DMS 273 (cell line): ENCODE measurements around the gene SELENOM.

Experiments used
- DNase-seq: peaks from one replicate; lab custom pipeline; 2025; ENCODE audit not compliant: unreplicated experiment; lab: John Stamatoyannopoulos, UW

Gene SELENOM

GRCh38 chr22:31107178-31107893 is at the start of gene SELENOM:
Gene SELENOM (minus strand): TSS chr22:31107568. CDS start chr22:31107505, 63 bp downstream.
- peak; percentile 98 for DNase-seq

DNA sequence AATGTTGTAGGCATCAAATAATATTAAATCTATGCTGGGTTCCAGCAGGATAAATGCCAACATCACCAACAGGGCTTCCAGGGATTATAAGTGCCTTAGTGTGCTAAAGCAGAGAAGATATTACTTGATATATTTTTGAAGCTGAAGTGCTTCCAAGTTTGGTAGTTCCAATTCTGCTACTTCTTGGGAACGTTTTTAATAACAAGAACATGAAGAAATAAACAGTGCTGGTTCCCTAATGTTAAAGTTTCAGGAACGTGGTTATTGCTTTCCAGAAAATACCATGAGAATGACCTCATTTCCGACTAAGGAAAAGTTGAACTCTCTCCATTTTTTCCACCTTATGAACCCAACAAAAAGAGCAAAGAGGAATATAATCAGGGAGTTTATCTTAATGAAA is 48.1 kb upstream of the SELENOM start:
- no peak for DNase-seq

- DNase-seq = no peak
Measured at GRCh38 chr22:31154975-31155374, 47.6 kb upstream of the SELENOM start.

- DNase-seq = no peak
Measured at GRCh38 chr22:31153357-31153756, 46.0 kb upstream of the SELENOM start.

DNA sequence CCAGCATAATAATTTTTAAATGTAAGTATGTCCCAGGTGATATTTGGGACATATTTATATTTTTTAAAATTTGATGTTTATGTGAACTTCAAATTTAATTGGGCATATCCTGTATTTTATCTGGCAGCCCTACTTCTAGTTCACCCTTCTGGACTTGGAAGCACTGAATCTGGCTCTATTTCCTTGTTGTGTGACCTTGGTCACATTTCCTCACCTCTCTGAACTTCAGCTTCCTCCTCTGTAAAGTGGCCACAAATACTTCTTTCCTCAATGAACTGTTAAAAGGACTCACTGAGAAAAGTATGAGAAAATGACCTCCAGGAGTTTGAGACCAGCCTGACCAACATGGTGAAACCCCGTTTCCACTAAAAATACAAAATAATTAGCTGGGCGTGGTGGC is 44.5 kb upstream of the SELENOM start:
- DNase-seq = no peak

- DNase-seq = peak; percentile 7
Measured at GRCh38 chr22:31150615-31151014, 43.2 kb upstream of the SELENOM start.

- DNase-seq = peak; percentile 84
Measured at GRCh38 chr22:31148953-31149627, 41.7 kb upstream of the SELENOM start.

GRCh38 chr22:31148488-31148887 is 41.1 kb upstream of the SELENOM start:
- no peak for DNase-seq

GRCh38 chr22:31144223-31144622 is 36.9 kb upstream of the SELENOM start:
- no peak for DNase-seq

DNA sequence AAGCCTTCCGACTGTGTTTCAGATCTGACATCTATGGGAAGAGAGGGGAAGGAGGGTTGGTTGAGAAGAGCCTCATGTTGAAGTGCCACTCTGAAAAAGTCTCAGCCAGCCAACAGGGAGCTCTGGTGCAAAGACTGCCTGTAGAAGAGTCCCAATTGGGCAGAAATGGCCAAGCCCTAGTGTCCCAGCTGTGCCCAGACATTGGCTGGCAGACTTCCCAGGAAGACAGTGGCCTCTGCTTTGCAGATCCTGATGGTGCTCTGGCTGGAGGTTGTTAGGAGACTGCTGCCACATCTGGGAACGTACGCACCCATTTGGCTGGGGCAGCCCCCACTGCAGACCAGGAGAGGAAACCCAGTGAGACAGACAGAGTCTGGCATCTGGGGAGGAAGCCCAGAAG is 36.2 kb upstream of the SELENOM start:
- DNase-seq = peak; percentile 62

- no peak for DNase-seq
Measured at GRCh38 chr22:31143038-31143437, 35.7 kb upstream of the SELENOM start.

DNA sequence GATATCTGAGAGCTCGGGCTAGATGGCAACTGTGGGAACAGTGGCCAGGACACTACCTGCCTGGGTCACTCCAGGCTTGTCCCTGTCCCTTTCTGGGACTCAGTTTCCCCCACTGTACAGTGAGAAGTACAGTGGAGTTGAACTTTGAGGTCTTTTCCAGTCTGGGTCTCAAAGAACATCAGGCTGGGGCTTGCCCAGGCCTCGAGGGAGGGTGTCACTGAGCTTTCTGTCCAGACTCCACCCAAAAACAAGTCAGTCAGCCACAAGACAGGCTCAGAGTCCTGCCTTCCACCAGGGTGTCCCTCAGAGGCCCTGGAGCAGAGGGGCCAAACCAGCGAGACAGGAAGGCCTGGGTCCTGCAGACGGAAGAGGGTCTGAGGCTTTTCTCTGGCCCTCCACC is 34.9 kb upstream of the SELENOM start:
- DNase-seq = no peak

DNA sequence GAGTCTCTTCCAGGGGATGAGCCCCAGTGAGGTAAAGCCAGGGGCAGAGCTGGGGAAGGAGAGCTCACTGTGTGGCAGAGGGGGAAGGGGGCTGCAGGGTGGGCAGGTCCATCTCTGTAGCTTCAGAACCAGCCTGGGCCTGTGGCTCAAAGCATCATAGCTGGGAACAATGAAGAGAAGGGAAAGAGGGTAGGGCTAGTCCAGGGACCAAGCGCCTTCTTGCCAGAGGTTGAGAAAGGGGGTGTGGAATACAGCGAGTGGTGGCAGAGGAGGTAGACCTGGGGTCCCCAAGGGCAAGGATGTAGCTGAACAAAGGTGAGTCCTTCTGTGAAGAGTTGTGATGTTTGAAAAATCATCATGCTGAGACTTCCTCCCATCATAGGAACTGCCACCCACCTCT is 34.2 kb upstream of the SELENOM start:
- no peak for DNase-seq

DNA sequence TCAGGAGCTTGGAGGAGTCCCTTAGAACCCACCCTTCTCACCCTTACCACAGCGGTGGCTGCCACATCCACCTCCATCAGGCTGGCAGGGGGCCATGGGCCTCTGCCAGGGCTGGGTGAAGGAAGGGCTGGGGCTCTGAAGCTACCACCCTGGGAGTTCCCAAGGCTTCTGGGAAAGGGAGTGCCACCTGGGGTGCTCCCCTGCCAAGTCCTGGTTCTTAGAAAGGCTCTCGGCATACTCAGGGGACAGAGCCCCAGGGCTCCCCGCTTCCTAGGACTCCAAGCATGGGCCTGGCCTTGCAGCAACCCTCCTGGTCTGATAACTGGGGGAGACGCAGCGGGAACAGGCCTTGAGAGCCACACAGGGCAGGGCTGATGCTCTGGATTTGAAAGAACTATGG is 33.4 kb upstream of the SELENOM start:
- DNase-seq = no peak

DNA sequence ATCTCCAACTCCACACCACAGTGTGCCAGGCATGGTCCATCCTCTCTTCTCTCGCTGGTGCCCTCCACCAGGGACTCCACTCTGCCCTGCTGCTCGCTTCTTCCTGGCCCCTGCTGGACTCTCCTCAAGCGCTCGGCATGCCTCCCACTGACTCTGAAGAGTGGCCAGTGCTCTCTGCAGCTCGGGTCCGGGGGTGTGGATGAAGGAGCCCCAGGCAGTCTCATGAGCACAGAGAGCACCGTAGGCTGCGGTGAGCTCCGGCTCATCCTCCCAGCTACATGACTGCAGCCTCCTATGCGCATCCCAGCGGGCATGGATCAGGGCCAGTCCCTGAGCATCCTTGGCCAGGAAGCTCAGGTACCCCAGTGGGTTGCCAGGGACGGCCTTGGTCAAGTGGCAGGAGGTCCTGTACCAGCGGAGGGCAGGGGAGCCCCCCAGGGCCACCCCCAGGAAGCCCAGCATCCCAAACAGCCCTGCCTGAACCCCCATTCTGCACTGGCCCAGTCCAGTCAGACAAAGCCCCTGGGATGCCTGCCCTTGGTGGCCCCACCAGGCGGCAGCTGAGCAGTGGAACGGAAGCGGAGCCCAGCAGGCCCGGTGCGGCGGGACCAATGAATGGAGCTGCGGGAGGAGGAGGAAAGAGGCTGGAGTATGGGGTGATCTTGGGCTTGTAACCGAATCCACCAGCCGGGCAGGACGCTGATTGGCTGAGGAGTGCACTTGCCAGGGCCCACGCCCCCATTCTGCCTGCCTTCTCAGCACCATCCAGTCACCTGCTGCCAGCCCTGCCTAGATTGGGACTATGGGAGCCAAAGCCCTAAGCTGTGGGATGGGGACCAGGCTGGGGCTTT is 32.7 kb upstream of the SELENOM start, which contains the start of gene PLA2G3:
Gene PLA2G3, minus strand, starts transcription at position 643 of the 851 bp plus-strand sequence. Its CDS starts 154 bp downstream, at position 489.
- peak; percentile 95 for DNase-seq

- no peak for DNase-seq
Measured at GRCh38 chr22:31139066-31139465, 31.7 kb upstream of the SELENOM start.

- DNase-seq = no peak
Measured at GRCh38 chr22:31138126-31138525, 30.8 kb upstream of the SELENOM start.

GRCh38 chr22:31137721-31138120 is 30.4 kb upstream of the SELENOM start:
- no peak for DNase-seq

- no peak for DNase-seq
Measured at GRCh38 chr22:31136711-31137110, 29.3 kb upstream of the SELENOM start.

- no peak for DNase-seq
Measured at GRCh38 chr22:31136155-31136554, 28.8 kb upstream of the SELENOM start.

GRCh38 chr22:31135706-31136105 is 28.3 kb upstream of the SELENOM start:
- no peak for DNase-seq

DNA sequence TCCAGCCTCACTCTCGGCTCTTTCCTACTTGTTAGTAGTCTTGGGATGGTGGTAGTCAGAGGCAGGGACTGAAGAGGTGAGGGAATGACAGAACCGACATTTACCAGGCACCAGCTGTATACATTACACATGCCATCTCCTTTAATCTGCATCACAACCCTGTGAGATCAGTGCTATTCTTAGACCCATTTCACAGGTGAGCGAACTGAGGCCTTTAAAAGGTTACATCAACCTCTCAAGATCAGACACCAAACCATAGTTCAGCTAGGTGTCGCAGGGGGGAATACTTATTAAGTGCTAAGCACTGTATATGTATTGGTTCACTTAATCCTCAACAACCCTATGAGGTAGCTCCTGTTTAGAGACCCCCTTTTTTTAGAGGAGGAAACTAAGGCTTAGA is 27.3 kb upstream of the SELENOM start:
- no peak for DNase-seq
